ENCODE data around the gene EIF2B5.

- no peak for TF ChIP-seq POLR2AphosphoS5 (IDR thresholded peaks at IDR 0.05; ENCODE audit: low read depth, low read length)
- TF ChIP-seq, protein P1, sequence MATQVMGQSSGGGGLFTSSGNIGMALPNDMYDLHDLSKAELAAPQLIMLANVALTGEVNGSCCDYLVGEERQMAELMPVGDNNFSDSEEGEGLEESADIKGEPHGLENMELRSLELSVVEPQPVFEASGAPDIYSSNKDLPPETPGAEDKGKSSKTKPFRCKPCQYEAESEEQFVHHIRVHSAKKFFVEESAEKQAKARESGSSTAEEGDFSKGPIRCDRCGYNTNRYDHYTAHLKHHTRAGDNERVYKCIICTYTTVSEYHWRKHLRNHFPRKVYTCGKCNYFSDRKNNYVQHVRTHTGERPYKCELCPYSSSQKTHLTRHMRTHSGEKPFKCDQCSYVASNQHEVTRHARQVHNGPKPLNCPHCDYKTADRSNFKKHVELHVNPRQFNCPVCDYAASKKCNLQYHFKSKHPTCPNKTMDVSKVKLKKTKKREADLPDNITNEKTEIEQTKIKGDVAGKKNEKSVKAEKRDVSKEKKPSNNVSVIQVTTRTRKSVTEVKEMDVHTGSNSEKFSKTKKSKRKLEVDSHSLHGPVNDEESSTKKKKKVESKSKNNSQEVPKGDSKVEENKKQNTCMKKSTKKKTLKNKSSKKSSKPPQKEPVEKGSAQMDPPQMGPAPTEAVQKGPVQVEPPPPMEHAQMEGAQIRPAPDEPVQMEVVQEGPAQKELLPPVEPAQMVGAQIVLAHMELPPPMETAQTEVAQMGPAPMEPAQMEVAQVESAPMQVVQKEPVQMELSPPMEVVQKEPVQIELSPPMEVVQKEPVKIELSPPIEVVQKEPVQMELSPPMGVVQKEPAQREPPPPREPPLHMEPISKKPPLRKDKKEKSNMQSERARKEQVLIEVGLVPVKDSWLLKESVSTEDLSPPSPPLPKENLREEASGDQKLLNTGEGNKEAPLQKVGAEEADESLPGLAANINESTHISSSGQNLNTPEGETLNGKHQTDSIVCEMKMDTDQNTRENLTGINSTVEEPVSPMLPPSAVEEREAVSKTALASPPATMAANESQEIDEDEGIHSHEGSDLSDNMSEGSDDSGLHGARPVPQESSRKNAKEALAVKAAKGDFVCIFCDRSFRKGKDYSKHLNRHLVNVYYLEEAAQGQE (IDR thresholded peaks at IDR 0.05; ENCODE audit: insufficient read depth in 1 of 2, low read depth in 2 of 2, low read length in 2 of 2) = no peak
- no peak for TF ChIP-seq SIN3A (IDR thresholded peaks at IDR 0.05; ENCODE audit: borderline replicate concordance, insufficient read depth, low read length)
These were observed 43.5 kb downstream of the EIF2B5 start for GRCh38 chr3:184178521-184179138.

Measured in PFSK-1 (cell line).